OCI-LY3 (cell line): ENCODE measurements around the gene OAT.

Experiments
- H2AFZ ChIP-seq: fragments of 200-600, 300-600 bp; shearing (Covaris generic); 2 replicates; pipeline ENCODE4 v1.6.0; 2014; ENCODE audit warnings: antibody characterized with exemption, low read depth, low read length
- H3K27ac ChIP-seq: fragments of 200-600, 300-600 bp; sonication (generic); 2 replicates; pipeline ENCODE4 v1.5.1; 2014; ENCODE audit warnings: mild to moderate bottlenecking, low read length, moderate library complexity, mixed read lengths
- H3K27me3 ChIP-seq: fragments of 200-600, 300-600 bp; sonication (generic); 2 replicates; pipeline ENCODE4 v1.6.1; 2014; ENCODE audit warnings: low read depth, low read length, mixed read lengths
- H3K36me3 ChIP-seq: fragments of 200-600, 300-600 bp; sonication (generic); replicated peaks from 2 replicates; pipeline ENCODE3; 2014; ENCODE audit warnings: low read depth, low read length, mixed read lengths
- H3K4me1 ChIP-seq: fragments of 300-600, 200-600 bp; sonication (generic); 2 replicates; pipeline ENCODE4 v1.6.1; 2014; ENCODE audit warnings: low read length, mixed read lengths
- H3K4me2 ChIP-seq: fragments of 200-600, 300-600 bp; sonication (generic); 2 replicates; pipeline ENCODE4 v1.6.1; 2014; ENCODE audit warnings: low read length, mixed read lengths
- H3K4me3 ChIP-seq: fragments of 300-600, 200-600 bp; sonication (generic); 2 replicates; pipeline ENCODE4 v1.5.1; 2014; ENCODE audit warnings: antibody characterized with exemption, mild to moderate bottlenecking, low read length, moderate library complexity
- H3K79me2 ChIP-seq: fragments of 300-600, 200-600 bp; shearing (Covaris generic); 2 replicates; pipeline ENCODE4 v1.6.1; 2014; ENCODE audit warnings: mild to moderate bottlenecking, low read length, mixed read lengths
- H3K9ac ChIP-seq: fragments of 300-600, 200-600 bp; shearing (Covaris generic); 2 replicates; pipeline ENCODE4 v1.6.0; 2014; ENCODE audit warnings: mild to moderate bottlenecking, low read length, moderate library complexity
- H3K9me3 ChIP-seq: fragments of 200-600, 300-600 bp; shearing (Covaris generic); 2 replicates; pipeline ENCODE4 v1.6.1; 2014; ENCODE audit warnings: low read length, mixed read lengths; ENCODE audit not compliant: insufficient read depth
- H4K20me1 ChIP-seq: fragments of 200-600, 300-600 bp; sonication (generic); 2 replicates; pipeline ENCODE4 v1.6.1; 2016; ENCODE audit warnings: low read length, mixed read lengths; ENCODE audit not compliant: insufficient read depth
- EZH2phosphoT487 ChIP-seq: fragments of 200-600 bp; shearing (Covaris generic); IDR thresholded peaks from 2 replicates; pipeline ENCODE4 v1.6.1; 2018; ENCODE audit warnings: antibody characterized with exemption, mixed run types, low read depth
- TF ChIP-seq, protein P1 (sequence below): fragments of 200-600, 300-600 bp; sonication (generic); IDR thresholded peaks from 2 replicates; pipeline ENCODE4 v1.5.1; 2014; ENCODE audit warnings: antibody characterized with exemption, low read length, low read depth

The OAT gene

DNA sequence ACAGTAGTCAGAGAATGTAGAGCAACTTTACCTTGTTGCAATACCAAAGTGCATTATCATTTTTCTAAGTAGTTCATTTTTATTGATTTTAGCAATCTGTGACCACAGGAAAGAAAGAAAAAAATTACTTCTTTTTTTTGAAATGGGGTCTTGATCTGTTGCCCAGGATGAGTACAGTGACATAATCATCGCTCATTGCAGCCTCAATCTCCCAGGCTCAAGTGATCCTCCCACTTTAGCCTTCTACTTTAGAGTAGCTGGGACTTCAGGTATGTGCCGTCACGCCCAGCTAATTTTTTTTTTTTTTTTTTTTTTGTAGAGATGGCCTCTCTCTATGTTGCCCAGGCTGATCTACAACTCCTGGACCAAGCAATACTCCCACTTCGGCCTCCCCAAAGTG lies 11.4 kb upstream of the OAT start:
- H3K36me3 ChIP-seq = no peaks in the 10 kb centered on the region
- H3K4me1 ChIP-seq = no peaks in the 10 kb centered on the region
- TF ChIP-seq, protein P1, sequence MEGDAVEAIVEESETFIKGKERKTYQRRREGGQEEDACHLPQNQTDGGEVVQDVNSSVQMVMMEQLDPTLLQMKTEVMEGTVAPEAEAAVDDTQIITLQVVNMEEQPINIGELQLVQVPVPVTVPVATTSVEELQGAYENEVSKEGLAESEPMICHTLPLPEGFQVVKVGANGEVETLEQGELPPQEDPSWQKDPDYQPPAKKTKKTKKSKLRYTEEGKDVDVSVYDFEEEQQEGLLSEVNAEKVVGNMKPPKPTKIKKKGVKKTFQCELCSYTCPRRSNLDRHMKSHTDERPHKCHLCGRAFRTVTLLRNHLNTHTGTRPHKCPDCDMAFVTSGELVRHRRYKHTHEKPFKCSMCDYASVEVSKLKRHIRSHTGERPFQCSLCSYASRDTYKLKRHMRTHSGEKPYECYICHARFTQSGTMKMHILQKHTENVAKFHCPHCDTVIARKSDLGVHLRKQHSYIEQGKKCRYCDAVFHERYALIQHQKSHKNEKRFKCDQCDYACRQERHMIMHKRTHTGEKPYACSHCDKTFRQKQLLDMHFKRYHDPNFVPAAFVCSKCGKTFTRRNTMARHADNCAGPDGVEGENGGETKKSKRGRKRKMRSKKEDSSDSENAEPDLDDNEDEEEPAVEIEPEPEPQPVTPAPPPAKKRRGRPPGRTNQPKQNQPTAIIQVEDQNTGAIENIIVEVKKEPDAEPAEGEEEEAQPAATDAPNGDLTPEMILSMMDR = no peak
- no peak for TF ChIP-seq EZH2phosphoT487
- H3K79me2 ChIP-seq = no peaks in the 10 kb centered on the region
- no peaks in the 10 kb centered on the region for H4K20me1 ChIP-seq
- no peak overlapping the region for H3K27ac ChIP-seq
- H3K9ac ChIP-seq = no peak overlapping the region
- no peak overlapping the region for H3K4me3 ChIP-seq
- H3K4me2 ChIP-seq = no peak overlapping the region
- no peak overlapping the region for H2AFZ ChIP-seq
- H3K9me3 ChIP-seq = no peaks in the 10 kb centered on the region
- peaks cover 14% of the 10 kb centered on the region; the same call in 1 of the 2 replicates for H3K27me3 ChIP-seq

DNA sequence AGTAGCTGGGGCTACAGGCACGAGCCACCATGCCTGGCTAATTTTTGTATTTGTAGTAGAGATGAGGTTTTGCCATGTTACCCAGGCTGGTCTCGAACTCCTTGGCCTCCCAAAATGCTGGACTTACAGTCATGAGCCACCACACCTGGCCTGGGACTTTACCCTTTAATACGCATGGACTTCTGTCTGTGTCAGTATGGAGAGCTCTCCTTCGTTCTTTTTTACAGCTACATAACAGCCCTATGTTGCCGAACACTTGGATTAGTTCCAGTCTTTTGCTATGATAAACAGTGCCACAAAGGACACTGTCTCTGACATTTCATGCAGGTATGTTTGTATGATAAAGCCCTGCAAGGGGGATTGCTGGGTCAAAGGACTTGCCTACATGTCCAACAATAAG lies 10.9 kb upstream of the OAT start:
- TF ChIP-seq EZH2phosphoT487 = no peak
- TF ChIP-seq, protein P1 = no peak
- peaks cover 14% of the 10 kb centered on the region; the same call in 1 of the 2 replicates for H3K27me3 ChIP-seq
- H2AFZ ChIP-seq = no peak overlapping the region
- no peaks in the 10 kb centered on the region for H3K4me1 ChIP-seq
- no peaks in the 10 kb centered on the region for H3K79me2 ChIP-seq
- no peak overlapping the region for H3K4me3 ChIP-seq
- no peak overlapping the region for H3K4me2 ChIP-seq
- H4K20me1 ChIP-seq = no peaks in the 10 kb centered on the region
- H3K9me3 ChIP-seq = no peaks in the 10 kb centered on the region
- H3K9ac ChIP-seq = no peak overlapping the region
- H3K27ac ChIP-seq = no peak overlapping the region
- no peaks in the 10 kb centered on the region for H3K36me3 ChIP-seq

DNA sequence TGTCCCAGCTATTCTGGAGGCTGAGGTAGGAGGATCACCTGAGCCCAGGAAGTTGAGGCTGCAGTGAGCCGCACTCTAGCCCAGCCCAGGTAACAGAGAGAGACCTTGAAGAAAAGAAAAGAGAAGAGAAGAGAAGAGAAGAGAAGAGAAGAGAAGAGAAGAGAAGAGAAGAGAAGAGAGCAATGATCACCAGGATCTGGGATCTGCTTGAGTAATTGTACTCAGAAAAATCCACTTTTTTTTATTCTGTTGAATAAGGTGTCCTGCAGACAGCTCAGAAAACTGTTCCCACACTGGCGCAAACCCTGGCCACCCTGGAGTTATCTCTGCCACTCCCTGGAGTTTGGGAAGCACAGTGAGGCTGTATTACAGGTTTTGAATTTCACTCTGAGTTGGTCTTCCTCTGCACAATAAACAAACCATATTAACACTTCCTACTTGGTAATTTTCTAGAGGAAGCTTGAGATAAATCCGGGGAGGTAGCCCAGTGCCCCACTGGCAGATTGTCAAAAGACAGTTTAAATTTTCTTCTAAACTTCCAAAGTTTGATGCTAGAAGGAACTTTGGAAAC lies 9.6 kb upstream of the OAT start:
- Histone ChIP-seq H3K9ac (no peak overlapping the region), H3K4me2 (no peak overlapping the region), H3K4me3 (no peak overlapping the region), H3K9me3 (no peaks in the 10 kb centered on the region), H3K79me2 (no peaks in the 10 kb centered on the region), H2AFZ (no peak overlapping the region), H3K36me3 (no peaks in the 10 kb centered on the region), H3K4me1 (no peaks in the 10 kb centered on the region), H4K20me1 (no peaks in the 10 kb centered on the region), H3K27ac (no peak overlapping the region), H3K27me3 (peaks cover 14% of the 10 kb centered on the region; the same call in 1 of the 2 replicates)
- TF ChIP-seq, protein P1 = no peak

DNA sequence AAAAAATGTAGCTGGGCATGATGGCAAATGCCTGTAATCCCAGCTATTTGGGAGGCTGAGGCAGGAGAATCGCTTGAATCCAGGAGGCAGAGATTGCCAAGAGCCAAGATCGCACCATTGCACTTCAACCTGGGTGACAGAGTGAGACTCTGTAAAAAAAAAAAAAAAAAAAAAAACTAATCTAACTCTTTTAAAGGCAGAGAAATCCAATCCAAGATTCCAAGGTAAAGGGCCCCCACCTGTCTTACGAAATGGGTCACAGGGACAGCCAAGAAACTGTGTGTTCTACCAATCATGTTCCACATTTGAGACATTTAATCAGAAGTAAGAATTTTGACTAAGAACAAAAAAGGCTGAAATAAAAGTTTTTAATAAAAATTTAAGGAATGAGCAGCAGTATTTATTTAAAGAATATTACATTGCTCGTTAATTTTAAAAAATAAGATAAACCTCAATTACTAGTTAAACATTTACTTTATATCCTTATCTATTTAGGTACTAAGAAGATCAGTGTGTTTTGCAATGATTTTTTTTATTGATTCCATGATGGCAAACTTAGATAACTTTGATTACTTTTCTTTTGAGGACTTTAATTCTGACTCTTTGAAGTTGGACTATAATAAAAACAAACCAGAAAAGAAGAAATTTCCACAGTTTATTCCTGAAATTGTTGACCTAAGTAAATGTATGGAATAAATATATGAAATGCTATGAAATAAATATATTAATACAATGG lies 6.7 kb upstream of the OAT start:
- no peaks in the 10 kb centered on the region for H3K36me3 ChIP-seq
- no peaks in the 10 kb centered on the region for H3K4me1 ChIP-seq
- no peaks in the 10 kb centered on the region for H3K79me2 ChIP-seq
- peaks cover 18% of the 10 kb centered on the region for H3K27me3 ChIP-seq
- TF ChIP-seq, protein P1 = no peak
- TF ChIP-seq EZH2phosphoT487 = no peak
- H3K27ac ChIP-seq = no peak overlapping the region
- no peak overlapping the region for H3K9ac ChIP-seq
- no peak overlapping the region for H2AFZ ChIP-seq
- H4K20me1 ChIP-seq = no peaks in the 10 kb centered on the region
- H3K9me3 ChIP-seq = no peaks in the 10 kb centered on the region
- H3K4me3 ChIP-seq = no peak overlapping the region
- no peak overlapping the region for H3K4me2 ChIP-seq
